Testis (tissue), 2 donors: ENCODE data around the gene METRNL.

ENCODE experiments used
- POLR2A ChIP-seq: fragments of 450-650 bp; IDR thresholded peaks from one replicate; pipeline ENCODE4 v1.6.1; 2017; ENCODE audit warnings: antibody characterized with exemption, mild to moderate bottlenecking, moderate library complexity
- TF ChIP-seq, protein P1 (sequence below), 3 experiments: fragments of 450-650 bp in 2 of 3; fragments of 200-600 bp in 1 of 3; sonication (generic) in 1 of 3; IDR thresholded peaks; one replicate each; pipeline ENCODE4 v1.5.1; 2016 to 2019; ENCODE audit warnings: antibody characterized with exemption in 3 of 3, mild to moderate bottlenecking in 2 of 3, moderate library complexity in 1 of 3

DNA sequence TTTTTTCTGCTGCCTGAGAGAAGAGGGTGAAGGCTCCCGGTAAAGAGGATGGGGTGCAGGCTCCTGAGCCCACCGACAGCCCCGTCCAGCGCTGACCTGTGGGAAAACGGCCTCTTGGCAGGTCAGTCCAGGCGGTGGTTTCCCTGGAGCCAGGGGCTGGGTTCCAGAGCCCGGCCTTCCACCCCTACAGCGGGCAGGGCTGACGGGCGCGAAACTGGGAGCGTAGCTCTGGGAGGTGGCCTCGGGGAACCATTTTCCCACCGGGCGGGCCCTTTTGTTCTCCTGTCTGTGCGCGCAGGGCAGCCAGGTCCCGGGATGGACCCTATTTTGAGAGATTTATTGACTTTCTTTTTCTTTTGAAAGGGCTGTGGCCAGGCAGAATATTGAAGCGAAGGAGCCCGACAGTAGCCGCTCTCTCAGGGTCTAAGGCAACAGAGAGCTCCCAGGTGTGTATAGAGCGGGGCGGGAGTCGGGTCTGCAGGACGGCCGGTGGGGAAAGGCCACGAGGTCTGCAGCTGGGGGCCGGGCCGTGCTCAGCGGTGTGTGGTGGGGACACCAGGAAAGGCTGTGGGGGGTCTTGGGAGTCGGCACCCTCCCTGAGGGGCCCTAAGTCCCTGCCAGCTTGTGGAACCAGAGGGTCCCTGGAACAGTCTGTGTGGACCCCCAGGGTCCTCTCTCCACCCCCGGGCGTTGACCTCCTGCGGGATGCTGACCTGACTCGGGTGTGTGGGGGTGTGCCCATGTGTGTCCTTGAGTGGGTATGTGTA, 32.3 kb downstream of the METRNL start:
- TF ChIP-seq, protein P1, sequence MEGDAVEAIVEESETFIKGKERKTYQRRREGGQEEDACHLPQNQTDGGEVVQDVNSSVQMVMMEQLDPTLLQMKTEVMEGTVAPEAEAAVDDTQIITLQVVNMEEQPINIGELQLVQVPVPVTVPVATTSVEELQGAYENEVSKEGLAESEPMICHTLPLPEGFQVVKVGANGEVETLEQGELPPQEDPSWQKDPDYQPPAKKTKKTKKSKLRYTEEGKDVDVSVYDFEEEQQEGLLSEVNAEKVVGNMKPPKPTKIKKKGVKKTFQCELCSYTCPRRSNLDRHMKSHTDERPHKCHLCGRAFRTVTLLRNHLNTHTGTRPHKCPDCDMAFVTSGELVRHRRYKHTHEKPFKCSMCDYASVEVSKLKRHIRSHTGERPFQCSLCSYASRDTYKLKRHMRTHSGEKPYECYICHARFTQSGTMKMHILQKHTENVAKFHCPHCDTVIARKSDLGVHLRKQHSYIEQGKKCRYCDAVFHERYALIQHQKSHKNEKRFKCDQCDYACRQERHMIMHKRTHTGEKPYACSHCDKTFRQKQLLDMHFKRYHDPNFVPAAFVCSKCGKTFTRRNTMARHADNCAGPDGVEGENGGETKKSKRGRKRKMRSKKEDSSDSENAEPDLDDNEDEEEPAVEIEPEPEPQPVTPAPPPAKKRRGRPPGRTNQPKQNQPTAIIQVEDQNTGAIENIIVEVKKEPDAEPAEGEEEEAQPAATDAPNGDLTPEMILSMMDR (IDR thresholded peaks at IDR 0.05): no peak
- no peak for TF ChIP-seq POLR2A
